ENCODE results near the gene ENC1.
A peak's percentile ranks its signal among the peaks of the same experiment; 100 is the strongest.

ENC1 gene
- long read RNA-seq, full-length matches to known transcripts = 6 of 7 reads
- long read RNA-seq, partial matches to known transcripts = 0 of 7 reads
- long read RNA-seq, other reads (novel, unspliced or antisense) = 1 of 7 reads

- TF ChIP-seq GABPA (IDR thresholded peaks at IDR 0.05; ENCODE audit: low read depth) = no peak
- TF ChIP-seq SPI1 (IDR thresholded peaks at IDR 0.05; ENCODE audit: borderline replicate concordance, low read depth) = peak; percentile 42; the same call in 1 of the 2 replicates
- H3K27me3 ChIP-seq (ENCODE audit: insufficient read depth, poor library complexity, severe bottlenecking) = no peaks in the 10 kb centered on the region
- peak within 1 kb of the TSS; percentile 66 for H3K4me3 ChIP-seq (replicated peaks; ENCODE audit: insufficient read depth, low read length)
- peak within 1 kb of the TSS; percentile 53 for H3K27ac ChIP-seq (replicated peaks)
- DNase-seq (ENCODE audit: low read depth in 1 of 2, low spot score in 1 of 2) = peak; percentile 69 to 73
Observed at GRCh38 chr5:74640450-74640953, at the start of gene ENC1. Gene ENC1, minus strand, starts transcription at chr5:74640728. Its CDS starts 4,243 bp downstream, at chr5:74636485.

GRCh38 chr5:74686962-74687751, 46.6 kb upstream of the ENC1 start:
- H3K4me3 ChIP-seq (replicated peaks; ENCODE audit: insufficient read depth, low read length) = no peak overlapping the region

GRCh38 chr5:74685979-74686631, 45.6 kb upstream of the ENC1 start:
- Histone ChIP-seq H3K4me3 (replicated peaks; ENCODE audit: insufficient read depth, low read length) (peak overlapping the region; percentile 64), H3K27me3 (ENCODE audit: insufficient read depth, poor library complexity, severe bottlenecking) (no peaks in the 10 kb centered on the region), H3K27ac (replicated peaks) (peak overlapping the region; percentile 59)
- TF ChIP-seq SPI1 (IDR thresholded peaks at IDR 0.05; ENCODE audit: borderline replicate concordance, low read depth) = peak; percentile 77
- TF ChIP-seq, protein P1, sequence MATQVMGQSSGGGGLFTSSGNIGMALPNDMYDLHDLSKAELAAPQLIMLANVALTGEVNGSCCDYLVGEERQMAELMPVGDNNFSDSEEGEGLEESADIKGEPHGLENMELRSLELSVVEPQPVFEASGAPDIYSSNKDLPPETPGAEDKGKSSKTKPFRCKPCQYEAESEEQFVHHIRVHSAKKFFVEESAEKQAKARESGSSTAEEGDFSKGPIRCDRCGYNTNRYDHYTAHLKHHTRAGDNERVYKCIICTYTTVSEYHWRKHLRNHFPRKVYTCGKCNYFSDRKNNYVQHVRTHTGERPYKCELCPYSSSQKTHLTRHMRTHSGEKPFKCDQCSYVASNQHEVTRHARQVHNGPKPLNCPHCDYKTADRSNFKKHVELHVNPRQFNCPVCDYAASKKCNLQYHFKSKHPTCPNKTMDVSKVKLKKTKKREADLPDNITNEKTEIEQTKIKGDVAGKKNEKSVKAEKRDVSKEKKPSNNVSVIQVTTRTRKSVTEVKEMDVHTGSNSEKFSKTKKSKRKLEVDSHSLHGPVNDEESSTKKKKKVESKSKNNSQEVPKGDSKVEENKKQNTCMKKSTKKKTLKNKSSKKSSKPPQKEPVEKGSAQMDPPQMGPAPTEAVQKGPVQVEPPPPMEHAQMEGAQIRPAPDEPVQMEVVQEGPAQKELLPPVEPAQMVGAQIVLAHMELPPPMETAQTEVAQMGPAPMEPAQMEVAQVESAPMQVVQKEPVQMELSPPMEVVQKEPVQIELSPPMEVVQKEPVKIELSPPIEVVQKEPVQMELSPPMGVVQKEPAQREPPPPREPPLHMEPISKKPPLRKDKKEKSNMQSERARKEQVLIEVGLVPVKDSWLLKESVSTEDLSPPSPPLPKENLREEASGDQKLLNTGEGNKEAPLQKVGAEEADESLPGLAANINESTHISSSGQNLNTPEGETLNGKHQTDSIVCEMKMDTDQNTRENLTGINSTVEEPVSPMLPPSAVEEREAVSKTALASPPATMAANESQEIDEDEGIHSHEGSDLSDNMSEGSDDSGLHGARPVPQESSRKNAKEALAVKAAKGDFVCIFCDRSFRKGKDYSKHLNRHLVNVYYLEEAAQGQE (IDR thresholded peaks at IDR 0.05; ENCODE audit: insufficient replicate concordance, low read depth) = no peak
- peak; percentile 59 to 74 for DNase-seq (ENCODE audit: low read depth in 1 of 2, low spot score in 1 of 2)

More at GRCh38 chr5:74686962-74687751, 46.6 kb upstream of the ENC1 start:
- Histone ChIP-seq H3K27ac (replicated peaks) (no peak overlapping the region), H3K27me3 (ENCODE audit: insufficient read depth, poor library complexity, severe bottlenecking) (no peaks in the 10 kb centered on the region)
- TF ChIP-seq GABPA (IDR thresholded peaks at IDR 0.05; ENCODE audit: low read depth) (no peak), SPI1 (IDR thresholded peaks at IDR 0.05; ENCODE audit: borderline replicate concordance, low read depth) (no peak), POLR2AphosphoS5 (IDR thresholded peaks at IDR 0.05; ENCODE audit: low read depth) (no peak)
- TF ChIP-seq, protein P2, sequence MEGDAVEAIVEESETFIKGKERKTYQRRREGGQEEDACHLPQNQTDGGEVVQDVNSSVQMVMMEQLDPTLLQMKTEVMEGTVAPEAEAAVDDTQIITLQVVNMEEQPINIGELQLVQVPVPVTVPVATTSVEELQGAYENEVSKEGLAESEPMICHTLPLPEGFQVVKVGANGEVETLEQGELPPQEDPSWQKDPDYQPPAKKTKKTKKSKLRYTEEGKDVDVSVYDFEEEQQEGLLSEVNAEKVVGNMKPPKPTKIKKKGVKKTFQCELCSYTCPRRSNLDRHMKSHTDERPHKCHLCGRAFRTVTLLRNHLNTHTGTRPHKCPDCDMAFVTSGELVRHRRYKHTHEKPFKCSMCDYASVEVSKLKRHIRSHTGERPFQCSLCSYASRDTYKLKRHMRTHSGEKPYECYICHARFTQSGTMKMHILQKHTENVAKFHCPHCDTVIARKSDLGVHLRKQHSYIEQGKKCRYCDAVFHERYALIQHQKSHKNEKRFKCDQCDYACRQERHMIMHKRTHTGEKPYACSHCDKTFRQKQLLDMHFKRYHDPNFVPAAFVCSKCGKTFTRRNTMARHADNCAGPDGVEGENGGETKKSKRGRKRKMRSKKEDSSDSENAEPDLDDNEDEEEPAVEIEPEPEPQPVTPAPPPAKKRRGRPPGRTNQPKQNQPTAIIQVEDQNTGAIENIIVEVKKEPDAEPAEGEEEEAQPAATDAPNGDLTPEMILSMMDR (IDR thresholded peaks at IDR 0.05; ENCODE audit: insufficient read depth, low read length) = no peak
- TF ChIP-seq, protein P1 (IDR thresholded peaks at IDR 0.05; ENCODE audit: insufficient replicate concordance, low read depth) = no peak
- no peak for DNase-seq (ENCODE audit: low read depth in 1 of 2, low spot score in 1 of 2)

DNA sequence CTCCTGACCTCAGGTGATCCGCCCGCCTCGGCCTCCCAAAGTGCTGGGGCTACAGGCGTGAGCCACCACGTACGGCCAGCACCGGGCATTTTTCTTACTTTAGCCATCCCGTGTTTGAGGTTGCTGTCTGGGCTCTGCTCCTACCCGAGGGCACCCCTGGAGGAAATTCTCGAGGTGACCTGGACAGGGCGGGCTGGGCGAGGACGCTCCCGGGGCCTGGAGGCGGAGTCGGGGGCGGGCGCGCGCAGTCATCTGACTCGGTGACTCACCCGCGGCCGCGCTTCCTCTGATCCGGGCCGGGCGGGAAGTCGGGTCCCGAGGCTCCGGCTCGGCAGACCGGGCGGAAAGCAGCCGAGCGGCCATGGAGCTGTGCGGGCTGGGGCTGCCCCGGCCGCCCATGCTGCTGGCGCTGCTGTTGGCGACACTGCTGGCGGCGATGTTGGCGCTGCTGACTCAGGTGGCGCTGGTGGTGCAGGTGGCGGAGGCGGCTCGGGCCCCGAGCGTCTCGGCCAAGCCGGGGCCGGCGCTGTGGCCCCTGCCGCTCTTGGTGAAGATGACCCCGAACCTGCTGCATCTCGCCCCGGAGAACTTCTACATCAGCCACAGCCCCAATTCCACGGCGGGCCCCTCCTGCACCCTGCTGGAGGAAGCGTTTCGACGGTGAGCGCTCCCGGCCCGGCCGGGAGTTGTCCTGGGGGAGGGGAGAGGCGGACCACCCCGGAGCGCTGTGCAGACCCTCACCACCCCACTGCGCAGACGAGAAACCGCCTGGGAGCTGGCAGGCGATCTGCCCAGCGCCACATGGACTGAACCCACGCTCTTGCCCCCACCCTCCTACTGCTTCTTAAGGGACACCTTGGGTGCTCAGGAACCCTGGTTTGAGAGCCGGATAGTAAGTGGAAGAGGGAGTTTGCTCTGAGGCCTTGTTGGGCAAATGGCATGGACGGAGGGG, 44.6 kb upstream of the ENC1 start, which contains the start of gene HEXB:
HEXB (plus strand) TSS at position 334 of the 952 bp plus-strand sequence; CDS start at position 362, 28 bp downstream.
- peak; percentile 41 to 65 for DNase-seq (ENCODE audit: low read depth in 1 of 2, low spot score in 1 of 2)
- TF ChIP-seq, protein P2 (IDR thresholded peaks at IDR 0.05; ENCODE audit: insufficient read depth, low read length) = no peak
- TF ChIP-seq SPI1 (IDR thresholded peaks at IDR 0.05; ENCODE audit: borderline replicate concordance, low read depth) (no peak), GABPA (IDR thresholded peaks at IDR 0.05; ENCODE audit: low read depth) (no peak), POLR2AphosphoS5 (IDR thresholded peaks at IDR 0.05; ENCODE audit: low read depth) (no peak)
- TF ChIP-seq, protein P1 (IDR thresholded peaks at IDR 0.05; ENCODE audit: insufficient replicate concordance, low read depth) = no peak
- no peaks in the 10 kb centered on the region for H3K27me3 ChIP-seq (ENCODE audit: insufficient read depth, poor library complexity, severe bottlenecking)
- peak within 1 kb of the TSS; percentile 59 for H3K27ac ChIP-seq (replicated peaks)
- H3K4me3 ChIP-seq (replicated peaks; ENCODE audit: insufficient read depth, low read length) = peak within 1 kb of the TSS; percentile 64
